RWPE1 (cell line): ENCODE measurements around the gene TMEM272.

Experiments used
- CTCF ChIA-PET: fragments of 350-600 bp; sonication (Branson Sonifier 250); formaldehyde crosslinking; extraction: SDS; loops from one replicate; lab custom pipeline; 2021; lab: Yijun Ruan, JAX
- POLR2A ChIA-PET: fragments of 400-600 bp; formaldehyde crosslinking; extraction: SDS; loops from one replicate; lab custom pipeline; 2020; ENCODE audit warnings: antibody characterized with exemption; ENCODE audit not compliant: low non-redundant PET; lab: Yijun Ruan, JAX
- DNase-seq: peaks from one replicate; pipeline ENCODE4 v3.0.0; 2012; ENCODE audit warnings: low spot score
- H3K27ac ChIP-seq: fragments of 450-650 bp; 2 replicates; pipeline ENCODE4 v1.5.1; 2017
- TF ChIP-seq, protein P1 (sequence below): fragments of 450-650 bp; conservative IDR thresholded peaks from 2 replicates; pipeline ENCODE4 v1.5.1; 2017; ENCODE audit warnings: low read depth, mild to moderate bottlenecking

TMEM272 gene

GRCh38 chr13:51783428-51784094, 61.4 kb downstream of the TMEM272 start:
- TF ChIP-seq, protein P1, sequence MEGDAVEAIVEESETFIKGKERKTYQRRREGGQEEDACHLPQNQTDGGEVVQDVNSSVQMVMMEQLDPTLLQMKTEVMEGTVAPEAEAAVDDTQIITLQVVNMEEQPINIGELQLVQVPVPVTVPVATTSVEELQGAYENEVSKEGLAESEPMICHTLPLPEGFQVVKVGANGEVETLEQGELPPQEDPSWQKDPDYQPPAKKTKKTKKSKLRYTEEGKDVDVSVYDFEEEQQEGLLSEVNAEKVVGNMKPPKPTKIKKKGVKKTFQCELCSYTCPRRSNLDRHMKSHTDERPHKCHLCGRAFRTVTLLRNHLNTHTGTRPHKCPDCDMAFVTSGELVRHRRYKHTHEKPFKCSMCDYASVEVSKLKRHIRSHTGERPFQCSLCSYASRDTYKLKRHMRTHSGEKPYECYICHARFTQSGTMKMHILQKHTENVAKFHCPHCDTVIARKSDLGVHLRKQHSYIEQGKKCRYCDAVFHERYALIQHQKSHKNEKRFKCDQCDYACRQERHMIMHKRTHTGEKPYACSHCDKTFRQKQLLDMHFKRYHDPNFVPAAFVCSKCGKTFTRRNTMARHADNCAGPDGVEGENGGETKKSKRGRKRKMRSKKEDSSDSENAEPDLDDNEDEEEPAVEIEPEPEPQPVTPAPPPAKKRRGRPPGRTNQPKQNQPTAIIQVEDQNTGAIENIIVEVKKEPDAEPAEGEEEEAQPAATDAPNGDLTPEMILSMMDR, result no peak
- no peak overlapping the region for H3K27ac ChIP-seq
- POLR2A ChIA-PET, result interaction anchor here (0.6 kb wide), 1 partner anchor 340 kb away, joined by 4 read pairs; no protein-coding TSS in a partner anchor
- CTCF ChIA-PET, result interaction anchor here (1.1 kb wide), 1 partner anchor 14 kb away, joined by 4 read pairs; no protein-coding TSS in a partner anchor
- DNase-seq, result no peak

- ChIA-PET CTCF (interaction anchor here (1.1 kb wide), 1 partner anchor 15 kb away, joined by 4 read pairs; no protein-coding TSS in a partner anchor), POLR2A (no interaction called here)
- DNase-seq, result no peak
- no peak overlapping the region for H3K27ac ChIP-seq
- TF ChIP-seq, protein P1, result no peak
Observed at GRCh38 chr13:51782026-51782710, 62.8 kb downstream of the TMEM272 start.

- TF ChIP-seq, protein P1, result no peak
- CTCF ChIA-PET, result interaction anchor here (0.5 to 0.8 kb wide), 3 partner anchors 346 to 407 kb away, joined by 3 read pairs; no protein-coding TSS in a partner anchor
- peak; percentile 34 for DNase-seq
- H3K27ac ChIP-seq, result no peak overlapping the region
- POLR2A ChIA-PET, result no interaction called here
Observed at GRCh38 chr13:51781246-51782022, 63.5 kb downstream of the TMEM272 start.

DNA sequence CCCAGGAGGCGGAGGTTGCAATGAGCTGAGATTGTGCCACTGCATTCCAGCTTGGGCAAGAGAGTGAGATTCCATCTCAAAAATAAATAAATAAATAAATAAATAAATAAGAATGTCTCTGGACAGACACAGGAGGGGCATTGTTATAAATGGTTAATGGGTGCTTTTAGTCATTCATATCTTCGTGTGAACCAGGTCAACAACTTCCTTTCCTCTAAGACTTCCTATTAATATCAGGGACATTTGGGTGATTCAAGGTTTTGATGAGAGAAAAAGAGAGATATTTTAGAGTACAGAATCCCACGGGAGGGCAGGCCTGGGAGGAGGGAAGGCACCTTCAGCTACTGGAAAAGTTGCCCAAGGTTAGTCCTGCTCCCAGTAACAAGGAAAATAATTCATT, 64.9 kb downstream of the TMEM272 start:
- no peak overlapping the region for H3K27ac ChIP-seq
- DNase-seq, result no peak
- TF ChIP-seq, protein P1, result no peak
- ChIA-PET CTCF (no interaction called here), POLR2A (no interaction called here)

DNA sequence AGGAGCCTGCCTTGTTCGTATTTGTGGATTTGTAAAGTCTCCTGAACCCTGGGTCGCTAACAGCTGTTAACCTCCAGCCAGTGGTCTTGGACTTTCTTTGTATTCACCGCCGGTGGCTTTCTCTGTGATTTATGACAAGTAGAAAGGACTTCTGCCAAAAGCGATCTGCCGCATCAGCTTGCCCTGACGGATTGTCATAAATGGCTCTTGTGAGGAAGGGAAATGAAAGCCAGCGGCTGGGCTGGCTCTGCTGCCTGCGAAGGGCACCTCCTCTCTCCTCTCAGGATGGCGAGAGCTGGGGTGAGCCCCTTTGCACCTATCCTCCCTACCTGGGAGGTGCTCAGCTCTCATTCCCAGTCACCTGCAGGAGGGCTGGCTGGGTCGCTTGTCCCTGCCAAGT, 66.6 kb downstream of the TMEM272 start:
- no peak for DNase-seq
- POLR2A ChIA-PET, result no interaction called here
- TF ChIP-seq, protein P1, result no peak
- no peak overlapping the region for H3K27ac ChIP-seq
- CTCF ChIA-PET, result interaction anchor here (0.7 kb wide), 1 partner anchor 302 kb away, joined by 3 read pairs; no protein-coding TSS in a partner anchor

- ChIA-PET POLR2A (no interaction called here), CTCF (interaction anchor here (0.7 kb wide), 1 partner anchor 302 kb away, joined by 3 read pairs; no protein-coding TSS in a partner anchor)
- TF ChIP-seq, protein P1, result no peak
- no peak for DNase-seq
- no peak overlapping the region for H3K27ac ChIP-seq
Observed at GRCh38 chr13:51777921-51778320, 67.1 kb downstream of the TMEM272 start.
